SK-N-SH (cell line): ENCODE results near the gene CST9L. TPM values are rescaled to one million over a fixed set of nuclear protein-coding genes. Genes with fewer than 3 reads are reported as not detected.

Experiments used
- CTCF ChIA-PET: fragments of 300-600, 350-600 bp; formaldehyde crosslinking; extraction: SDS; loops from one replicate; lab custom pipeline; 2021; lab: Yijun Ruan, JAX
- POLR2A ChIA-PET: fragments of 350-600 bp; sonication (Branson Sonifier 250); formaldehyde crosslinking; extraction: SDS; loops from one replicate; lab custom pipeline; 2020; ENCODE audit warnings: antibody characterized with exemption, inconsistent platforms; lab: Yijun Ruan, JAX
- DNase-seq: peaks from one replicate; pipeline ENCODE4 v3.0.0; 2012
- H2AFZ ChIP-seq: fragments of 200-600 bp; sonication (generic); 2 replicates; pipeline ENCODE4 v1.8.1; 2016; ENCODE audit warnings: antibody characterized with exemption, mild to moderate bottlenecking, low read depth
- H3F3A ChIP-seq: fragments of 200-600 bp; sonication (generic); replicated peaks from 2 replicates; pipeline ENCODE3; 2016; ENCODE audit warnings: antibody characterized with exemption, mild to moderate bottlenecking; ENCODE audit not compliant: insufficient read depth
- H3K27ac ChIP-seq, 2 experiments: fragments of 200-500 bp in 1 of 2; fragments of 200-600 bp in 1 of 2; sonication (Bioruptor generic) in 1 of 2; sonication (generic), shearing (Covaris generic) in 1 of 2; 2 replicates each; pipeline versions ENCODE4 v1.5.1 to v1.6.1; 2014 to 2016; ENCODE audit warnings: low read depth in 2 of 2, inconsistent platforms in 1 of 2, low read length in 1 of 2, mild to moderate bottlenecking in 1 of 2, mixed read lengths in 1 of 2
- H3K27me3 ChIP-seq: fragments of 200-600 bp; sonication (generic), shearing (Covaris generic); 2 replicates; pipeline ENCODE4 v1.6.1; 2016; ENCODE audit warnings: mixed run types; ENCODE audit not compliant: insufficient read depth
- H3K36me3 ChIP-seq, 2 experiments: fragments of 200-500 bp in 1 of 2; fragments of 200-600 bp in 1 of 2; sonication (Bioruptor generic) in 1 of 2; sonication (generic) in 1 of 2; replicated peaks in 1 of 2; 2 replicates each; pipeline versions ENCODE3 to v1.5.1; 2014 to 2016; ENCODE audit warnings: low read length in 1 of 2, mild to moderate bottlenecking in 1 of 2; ENCODE audit not compliant: insufficient read depth in 2 of 2, control insufficient read depth in 1 of 2
- H3K4me1 ChIP-seq, 2 experiments: fragments of 200-500 bp in 1 of 2; fragments of 200-600 bp in 1 of 2; sonication (Bioruptor generic) in 1 of 2; sonication (generic), shearing (Covaris generic) in 1 of 2; 2 replicates each; pipeline versions ENCODE4 v1.5.1 to v1.6.1; 2014 to 2016; ENCODE audit warnings: low read depth in 1 of 2, low read length in 1 of 2, mixed run types in 1 of 2; ENCODE audit not compliant: insufficient read depth in 2 of 2, control insufficient read depth in 1 of 2
- H3K4me2 ChIP-seq: fragments of 200-600 bp; sonication (generic), shearing (Covaris generic); 2 replicates; pipeline ENCODE4 v1.6.1; 2017; ENCODE audit warnings: mixed run types
- H3K4me3 ChIP-seq, 2 experiments: fragments of 200-500 bp in 1 of 2; fragments of 200-600 bp in 1 of 2; sonication (Bioruptor generic) in 1 of 2; sonication (generic), shearing (Covaris generic) in 1 of 2; 2 replicates each; pipeline versions ENCODE4 v1.5.1 to v1.8.1; 2014 to 2016; ENCODE audit warnings: low read depth in 2 of 2, inconsistent platforms in 1 of 2, low read length in 1 of 2, mild to moderate bottlenecking in 1 of 2, mixed read lengths in 1 of 2, moderate library complexity in 1 of 2
- H3K79me2 ChIP-seq: fragments of 200-600 bp; sonication (generic); 2 replicates; pipeline ENCODE4 v1.8.1; 2017; ENCODE audit warnings: mild to moderate bottlenecking; ENCODE audit not compliant: insufficient read depth
- H3K9ac ChIP-seq: fragments of 200-600 bp; sonication (generic); 2 replicates; pipeline ENCODE4 v1.6.1; 2017; ENCODE audit warnings: mixed run types
- H3K9me2 ChIP-seq: fragments of 200-600 bp; sonication (generic); 2 replicates; pipeline ENCODE4 v1.6.1; 2017; ENCODE audit warnings: mixed run types
- H3K9me3 ChIP-seq: fragments of 200-600 bp; sonication (generic); 2 replicates; pipeline ENCODE4 v1.6.1; 2017; ENCODE audit warnings: mixed run types, mild to moderate bottlenecking, moderate library complexity
- H4K20me1 ChIP-seq: fragments of 200-600 bp; sonication (generic); 2 replicates; pipeline ENCODE4 v1.6.1; 2017; ENCODE audit warnings: mild to moderate bottlenecking, mixed run types; ENCODE audit not compliant: insufficient read depth
- CHD2 ChIP-seq: fragments of 150-350 bp; IDR thresholded peaks from 2 replicates; pipeline ENCODE4 v1.6.1; 2018; ENCODE audit warnings: low read length; ENCODE audit not compliant: partially characterized antibody
- ELF1 ChIP-seq: IDR thresholded peaks from 2 replicates; pipeline ENCODE4 v1.4.0; 2012
- FOXJ3 ChIP-seq: sonication (generic); formaldehyde crosslinking; IDR thresholded peaks from 2 replicates; pipeline ENCODE4 v1.5.1; 2020; ENCODE audit warnings: mild to moderate bottlenecking, missing genetic modification reagents
- FOXM1 ChIP-seq: IDR thresholded peaks from 2 replicates; pipeline ENCODE4 v1.4.0; 2012; ENCODE audit warnings: low read depth, mild to moderate bottlenecking
- GABPA ChIP-seq: IDR thresholded peaks from 2 replicates; pipeline ENCODE4 v1.4.0; 2012; ENCODE audit warnings: low read depth, mild to moderate bottlenecking
- JUND ChIP-seq: IDR thresholded peaks from 2 replicates; pipeline ENCODE4 v1.4.0; 2012
- NRF1 ChIP-seq: IDR thresholded peaks from 2 replicates; pipeline ENCODE4 v1.6.1; 2012; ENCODE audit warnings: low read depth, mild to moderate bottlenecking, low read length
- RCOR1 ChIP-seq: fragments of 150-350 bp; IDR thresholded peaks from 2 replicates; pipeline ENCODE4 v1.6.1; 2017; ENCODE audit warnings: antibody characterized with exemption, low read length
- SIN3A ChIP-seq: IDR thresholded peaks from 2 replicates; pipeline ENCODE4 v1.6.1; 2012; ENCODE audit warnings: low read depth, mild to moderate bottlenecking, low read length, moderate library complexity, borderline replicate concordance
- TAF1 ChIP-seq: IDR thresholded peaks from 2 replicates; pipeline ENCODE4 v1.6.1; 2012; ENCODE audit warnings: low read depth, mild to moderate bottlenecking, low read length, moderate library complexity, borderline replicate concordance
- TCF12 ChIP-seq: IDR thresholded peaks from 2 replicates; pipeline ENCODE4 v1.4.0; 2012
- TEAD4 ChIP-seq: IDR thresholded peaks from 2 replicates; pipeline ENCODE4 v1.4.0; 2012; ENCODE audit warnings: mild to moderate bottlenecking, borderline replicate concordance; ENCODE audit not compliant: insufficient read depth
- USF2 ChIP-seq: fragments of 150-350 bp; IDR thresholded peaks from 2 replicates; pipeline ENCODE4 v1.6.1; 2017; ENCODE audit warnings: antibody characterized with exemption, low read length, low read depth, borderline replicate concordance
- YY1 ChIP-seq: IDR thresholded peaks from 2 replicates; pipeline ENCODE4 v1.4.0; 2012; ENCODE audit warnings: low read depth, mild to moderate bottlenecking
- WGBS: methylation state at CpG from one replicate; pipeline ENCODE4 v1.1.6; 2017; ENCODE audit warnings: low lambda C conversion rate; 5-methylcytosine and 5-hydroxymethylcytosine counted together
- polyA plus RNA-seq, 3 experiments: library from polyadenylated mRNA; depleted of rRNA; stranded (reverse); fragments of >200 nt; gene quantifications; 2 replicates each; pipeline ENCODE4 v1.2.3, GENCODE V29; 2012
- TF ChIP-seq, protein P1 (sequence below): IDR thresholded peaks from 2 replicates; pipeline ENCODE4 v1.4.0; 2012; ENCODE audit warnings: low read depth, borderline replicate concordance
- TF ChIP-seq, protein P2 (sequence below): IDR thresholded peaks from 2 replicates; pipeline ENCODE4; 2012
- TF ChIP-seq, protein P3 (sequence below): fragments of 150-350 bp; IDR thresholded peaks from 2 replicates; pipeline ENCODE4 v1.6.1; 2016; ENCODE audit warnings: mild to moderate bottlenecking, low read depth, low read length

The CST9L gene
- polyA plus RNA-seq, 1 of the 3 experiments (the other 2 are of a cell fraction), result not detected

DNA sequence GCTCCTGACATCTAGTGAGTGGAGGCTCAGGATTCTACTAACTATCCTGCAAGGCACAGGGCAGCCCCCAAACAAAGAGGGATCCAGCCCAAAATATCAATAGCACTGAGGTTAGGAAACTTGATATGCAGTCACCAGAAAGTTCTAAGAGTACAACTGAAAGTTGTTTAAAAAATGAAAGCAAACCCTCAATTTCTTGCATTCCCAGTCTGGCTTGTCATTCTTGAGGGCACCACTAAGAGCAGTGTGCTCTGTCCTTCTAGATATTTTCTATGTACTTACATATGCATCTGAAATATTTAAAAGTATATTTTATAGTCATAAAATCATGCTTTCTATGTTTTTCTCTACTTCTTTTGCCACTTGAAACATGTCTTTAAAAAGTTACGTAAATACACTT, 41.4 kb downstream of the CST9L start:
- no peak overlapping the region for H3K9ac ChIP-seq
- no peak overlapping the region for H2AFZ ChIP-seq
- H3K4me2 ChIP-seq, result no peak overlapping the region
- no peaks in the 10 kb centered on the region for H3F3A ChIP-seq
- H3K9me2 ChIP-seq, result no peaks in the 10 kb centered on the region
- no peaks in the 10 kb centered on the region for H3K36me3 ChIP-seq
- no peak for DNase-seq
- WGBS, result 36% methylated on average over 1 of the region's 1 CpG
- H3K27ac ChIP-seq, result no peak overlapping the region
- CTCF ChIA-PET, result no interaction called here
- H3K79me2 ChIP-seq, result no peaks in the 10 kb centered on the region
- H3K9me3 ChIP-seq, result no peaks in the 10 kb centered on the region
- no peak overlapping the region for H3K4me3 ChIP-seq
- no peaks in the 10 kb centered on the region; a peak in 1 of 4 replicates for H3K4me1 ChIP-seq
- POLR2A ChIA-PET, result no interaction called here
- H3K27me3 ChIP-seq, result no peaks in the 10 kb centered on the region; the same call in 1 of the 2 replicates
- H4K20me1 ChIP-seq, result no peaks in the 10 kb centered on the region
- TF ChIP-seq USF2, result no peak

GRCh38 chr20:23524146-23524545, 44.1 kb downstream of the CST9L start:
- 9% methylated on average over 10 of the region's 10 CpGs for WGBS
- no peaks in the 10 kb centered on the region for H3K79me2 ChIP-seq
- POLR2A ChIA-PET, result no interaction called here

More at GRCh38 chr20:23524146-23524545, 44.1 kb downstream of the CST9L start:
- Histone ChIP-seq H3K27me3 (peaks cover 5% of the 10 kb centered on the region; the same call in 1 of the 2 replicates), H4K20me1 (no peaks in the 10 kb centered on the region), H3K4me1 (no peaks in the 10 kb centered on the region; a peak in 1 of 4 replicates), H3K4me2 (no peak overlapping the region), H2AFZ (no peak overlapping the region), H3K9me3 (no peaks in the 10 kb centered on the region), H3K9ac (no peak overlapping the region), H3K27ac (no peak overlapping the region), H3K36me3 (no peaks in the 10 kb centered on the region), H3K4me3 (no peak overlapping the region)
- DNase-seq, result no peak
- CTCF ChIA-PET, result no interaction called here
- no peak for TF ChIP-seq SIN3A
- no peak for TF ChIP-seq JUND
- no peak for TF ChIP-seq USF2
- no peak for TF ChIP-seq RCOR1
- TF ChIP-seq ELF1, result no peak
- no peak for TF ChIP-seq GABPA
- TF ChIP-seq, protein P1, sequence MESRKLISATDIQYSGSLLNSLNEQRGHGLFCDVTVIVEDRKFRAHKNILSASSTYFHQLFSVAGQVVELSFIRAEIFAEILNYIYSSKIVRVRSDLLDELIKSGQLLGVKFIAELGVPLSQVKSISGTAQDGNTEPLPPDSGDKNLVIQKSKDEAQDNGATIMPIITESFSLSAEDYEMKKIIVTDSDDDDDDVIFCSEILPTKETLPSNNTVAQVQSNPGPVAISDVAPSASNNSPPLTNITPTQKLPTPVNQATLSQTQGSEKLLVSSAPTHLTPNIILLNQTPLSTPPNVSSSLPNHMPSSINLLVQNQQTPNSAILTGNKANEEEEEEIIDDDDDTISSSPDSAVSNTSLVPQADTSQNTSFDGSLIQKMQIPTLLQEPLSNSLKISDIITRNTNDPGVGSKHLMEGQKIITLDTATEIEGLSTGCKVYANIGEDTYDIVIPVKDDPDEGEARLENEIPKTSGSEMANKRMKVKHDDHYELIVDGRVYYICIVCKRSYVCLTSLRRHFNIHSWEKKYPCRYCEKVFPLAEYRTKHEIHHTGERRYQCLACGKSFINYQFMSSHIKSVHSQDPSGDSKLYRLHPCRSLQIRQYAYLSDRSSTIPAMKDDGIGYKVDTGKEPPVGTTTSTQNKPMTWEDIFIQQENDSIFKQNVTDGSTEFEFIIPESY, result no peak
- TF ChIP-seq TAF1, result no peak
- no peak for TF ChIP-seq TEAD4
- no peak for TF ChIP-seq CHD2
- no peak for TF ChIP-seq YY1
- no peak for TF ChIP-seq FOXM1
- TF ChIP-seq, protein P2, sequence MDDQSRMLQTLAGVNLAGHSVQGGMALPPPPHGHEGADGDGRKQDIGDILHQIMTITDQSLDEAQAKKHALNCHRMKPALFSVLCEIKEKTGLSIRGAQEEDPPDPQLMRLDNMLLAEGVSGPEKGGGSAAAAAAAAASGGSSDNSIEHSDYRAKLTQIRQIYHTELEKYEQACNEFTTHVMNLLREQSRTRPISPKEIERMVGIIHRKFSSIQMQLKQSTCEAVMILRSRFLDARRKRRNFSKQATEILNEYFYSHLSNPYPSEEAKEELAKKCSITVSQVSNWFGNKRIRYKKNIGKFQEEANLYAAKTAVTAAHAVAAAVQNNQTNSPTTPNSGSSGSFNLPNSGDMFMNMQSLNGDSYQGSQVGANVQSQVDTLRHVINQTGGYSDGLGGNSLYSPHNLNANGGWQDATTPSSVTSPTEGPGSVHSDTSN, result no peak
- TF ChIP-seq TCF12, result no peak
- TF ChIP-seq, protein P3, sequence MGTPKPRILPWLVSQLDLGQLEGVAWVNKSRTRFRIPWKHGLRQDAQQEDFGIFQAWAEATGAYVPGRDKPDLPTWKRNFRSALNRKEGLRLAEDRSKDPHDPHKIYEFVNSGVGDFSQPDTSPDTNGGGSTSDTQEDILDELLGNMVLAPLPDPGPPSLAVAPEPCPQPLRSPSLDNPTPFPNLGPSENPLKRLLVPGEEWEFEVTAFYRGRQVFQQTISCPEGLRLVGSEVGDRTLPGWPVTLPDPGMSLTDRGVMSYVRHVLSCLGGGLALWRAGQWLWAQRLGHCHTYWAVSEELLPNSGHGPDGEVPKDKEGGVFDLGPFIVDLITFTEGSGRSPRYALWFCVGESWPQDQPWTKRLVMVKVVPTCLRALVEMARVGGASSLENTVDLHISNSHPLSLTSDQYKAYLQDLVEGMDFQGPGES, result no peak
- no peak for TF ChIP-seq NRF1
- no peak for TF ChIP-seq FOXJ3 (CRISPR knock-in tag)
- TF ChIP-seq, all 33 proteins: peak for 0
- no peaks in the 10 kb centered on the region for H3K9me2 ChIP-seq
- H3F3A ChIP-seq, result no peaks in the 10 kb centered on the region
